RWPE2 (cell line): ENCODE measurements around the gene MAPK7.

Experiments
- ATAC-seq: fragments of 200-7000 bp; cut with Tn5 transposase; 3 replicates; pipeline ENCODE4 v1.9.1; 2021; ENCODE audit warnings: low read depth
- DNase-seq: peaks from one replicate; pipeline ENCODE4 v3.0.0-alpha.2; 2020; ENCODE audit warnings: low spot score
- H3K27ac ChIP-seq: fragments of 450-650 bp; 2 replicates; pipeline ENCODE4 v1.5.1; 2017; ENCODE audit warnings: mild to moderate bottlenecking; ENCODE audit not compliant: poor library complexity, severe bottlenecking
- H3K27me3 ChIP-seq: fragments of 250-450 bp; sonication (Bioruptor Pico); 2 replicates; pipeline ENCODE4 v1.5.1; 2021; ENCODE audit warnings: mild to moderate bottlenecking, moderate library complexity; ENCODE audit not compliant: insufficient read depth, poor library complexity, severe bottlenecking
- H3K36me3 ChIP-seq: fragments of 250-450 bp; sonication (Bioruptor Pico); 2 replicates; pipeline ENCODE4 v1.5.1; 2020; ENCODE audit warnings: low read depth, mild to moderate bottlenecking, moderate library complexity
- H3K4me1 ChIP-seq: fragments of 250-450 bp; sonication (Bioruptor Pico); 2 replicates; pipeline ENCODE4 v1.5.1; 2021; ENCODE audit warnings: mild to moderate bottlenecking, moderate library complexity; ENCODE audit not compliant: insufficient read depth, poor library complexity, severe bottlenecking
- H3K4me3 ChIP-seq: fragments of 250-450 bp; sonication (Bioruptor Pico); 2 replicates; pipeline ENCODE4 v1.5.1; 2021; ENCODE audit warnings: mild to moderate bottlenecking, moderate library complexity; ENCODE audit not compliant: severe bottlenecking
- H3K9me3 ChIP-seq: fragments of 250-450 bp; sonication (Bioruptor Pico); 2 replicates; pipeline ENCODE4 v1.5.1; 2021; ENCODE audit warnings: mild to moderate bottlenecking, moderate library complexity; ENCODE audit not compliant: severe bottlenecking
- CTCF ChIP-seq: fragments of 450-650 bp; IDR thresholded peaks from one replicate; pipeline ENCODE4 v1.5.1; 2017; ENCODE audit warnings: mild to moderate bottlenecking, moderate library complexity; ENCODE audit not compliant: poor library complexity, severe bottlenecking

Gene MAPK7

GRCh38 chr17:19331543-19332245 lies 46.6 kb upstream of the MAPK7 start:
- Histone ChIP-seq H3K9me3 (no peaks in the 10 kb centered on the region), H3K27ac (no peak overlapping the region), H3K4me1 (peaks cover 16% of the 10 kb centered on the region), H3K4me3 (no peak overlapping the region), H3K27me3 (no peaks in the 10 kb centered on the region), H3K36me3 (peaks cover 33% of the 10 kb centered on the region)
- TF ChIP-seq CTCF = no peak
- ATAC-seq (no peak), DNase-seq (no peak)

GRCh38 chr17:19332371-19333131 lies 45.7 kb upstream of the MAPK7 start:
- TF ChIP-seq CTCF = no peak
- peaks cover 9% of the 10 kb centered on the region for H3K4me1 ChIP-seq
- DNase-seq (no peak), ATAC-seq (no peak)
- H3K27me3 ChIP-seq = no peaks in the 10 kb centered on the region
- no peak overlapping the region for H3K4me3 ChIP-seq
- peaks cover 33% of the 10 kb centered on the region for H3K36me3 ChIP-seq
- no peak overlapping the region for H3K27ac ChIP-seq
- no peaks in the 10 kb centered on the region for H3K9me3 ChIP-seq

- ATAC-seq = no peak
- no peak for TF ChIP-seq CTCF
These were observed 45.2 kb upstream of the MAPK7 start for GRCh38 chr17:19333132-19333440.

GRCh38 chr17:19333736-19334290 lies 44.5 kb upstream of the MAPK7 start:
- no peak for DNase-seq
- ATAC-seq = no peak
- H3K9me3 ChIP-seq = no peaks in the 10 kb centered on the region
- H3K4me1 ChIP-seq = peaks cover 6% of the 10 kb centered on the region
- TF ChIP-seq CTCF = no peak
- no peak overlapping the region for H3K27ac ChIP-seq
- H3K36me3 ChIP-seq = peaks cover 33% of the 10 kb centered on the region
- no peak overlapping the region for H3K4me3 ChIP-seq
- H3K27me3 ChIP-seq = no peaks in the 10 kb centered on the region

More at GRCh38 chr17:19333132-19333440, 45.2 kb upstream of the MAPK7 start:
- no peaks in the 10 kb centered on the region for H3K9me3 ChIP-seq
- peaks cover 33% of the 10 kb centered on the region for H3K36me3 ChIP-seq
- no peak for DNase-seq
- H3K27ac ChIP-seq = no peak overlapping the region
- H3K27me3 ChIP-seq = no peaks in the 10 kb centered on the region
- peaks cover 6% of the 10 kb centered on the region for H3K4me1 ChIP-seq
- no peak overlapping the region for H3K4me3 ChIP-seq
